Activated CD4-positive, alpha-beta T cell treated with anti-CD3 and anti-CD28 coated beads, Interleukin-2, amount 10 ng/mL, durations not matched to agents 7 days and 5 days (primary cell): Measurements from ENCODE around the gene DBX2. TPM values are rescaled to one million over a fixed set of nuclear protein-coding genes. Genes with fewer than 3 reads are reported as not detected.
"Not testable (repeated sequence)": the region's sequence is repeated elsewhere in the genome, so short reads cannot be mapped to it uniquely, and the experiment has no call there.

Experiments
- CTCF ChIA-PET: fragments of 350-600 bp; sonication (Branson Sonifier 250); formaldehyde crosslinking; loops from one replicate; lab custom pipeline; 2021; ENCODE audit warnings: antibody characterized with exemption; lab: Charles Lee
- POLR2A ChIA-PET: fragments of 350-600 bp; sonication (Branson Sonifier 250); formaldehyde crosslinking; loops from one replicate; lab custom pipeline; 2021; ENCODE audit warnings: antibody characterized with exemption; lab: Charles Lee
- DNase-seq: peaks from one replicate; pipeline ENCODE4 v3.0.0-alpha.2; 2020
- H3K27ac Mint-ChIP-seq: one replicate; pipeline ENCODE4 v1.8.0; 2021; ENCODE audit warnings: mild to moderate bottlenecking, moderate library complexity, mixed read lengths
- H3K27me3 Mint-ChIP-seq: one replicate; pipeline ENCODE4 v1.8.0; 2021; ENCODE audit warnings: mixed read lengths
- H3K36me3 Mint-ChIP-seq: one replicate; pipeline ENCODE4 v1.8.0; 2021; ENCODE audit warnings: low read depth, mixed read lengths
- H3K4me1 Mint-ChIP-seq: one replicate; pipeline ENCODE4 v1.8.0; 2021; ENCODE audit warnings: mixed read lengths
- H3K4me3 Mint-ChIP-seq: one replicate; pipeline ENCODE4 v1.8.0; 2021; ENCODE audit warnings: mild to moderate bottlenecking, moderate library complexity, mixed read lengths
- H3K9me3 Mint-ChIP-seq: one replicate; pipeline ENCODE4 v1.8.0; 2021; ENCODE audit warnings: mixed read lengths
- total RNA-seq, 2 experiments: library from RNA; stranded (reverse); gene quantifications; one replicate each; pipeline ENCODE4 v1.2.3, GENCODE V29; 2021

The DBX2 gene
- total RNA-seq: not detected

GRCh38 chr12:45050751-45051571, at the start of gene DBX2:
Gene DBX2, minus strand, starts transcription at chr12:45051099. Its CDS starts 172 bp downstream, at chr12:45050927.
- no peaks in the 10 kb centered on the region for H3K36me3 Mint-ChIP-seq
- peaks cover 3% of the 10 kb centered on the region for H3K4me1 Mint-ChIP-seq
- CTCF ChIA-PET: interaction anchor here (0.7 kb wide), 1 partner anchor 228 kb away, joined by 4 read pairs; no protein-coding TSS in a partner anchor
- no peak for DNase-seq
- POLR2A ChIA-PET: no interaction called here
- H3K27ac Mint-ChIP-seq: no peak within 1 kb of the TSS
- H3K4me3 Mint-ChIP-seq: no peak within 1 kb of the TSS
- H3K9me3 Mint-ChIP-seq: no peaks in the 10 kb centered on the region
- peaks cover 63% of the 10 kb centered on the region for H3K27me3 Mint-ChIP-seq

DNA sequence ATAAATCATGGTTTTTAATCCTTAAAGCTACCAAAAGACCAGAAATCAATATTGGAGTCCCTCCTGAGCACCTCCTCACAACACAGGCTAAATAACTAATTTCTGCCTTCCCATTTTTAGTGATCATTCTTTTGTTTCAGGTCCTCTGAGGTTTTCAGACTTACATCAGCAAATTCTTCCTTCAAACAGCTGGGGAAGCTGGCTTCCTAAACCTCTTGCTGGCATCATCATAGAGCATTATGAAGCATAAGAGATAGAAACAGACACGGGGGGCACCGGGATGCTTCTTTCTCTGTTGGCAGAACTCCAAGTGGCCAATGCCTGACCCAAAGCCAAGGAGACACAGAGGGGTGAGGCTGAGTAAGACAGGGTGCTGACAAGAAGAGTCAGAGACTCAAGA, 47.9 kb upstream of the DBX2 start:
- Mint-ChIP-seq H3K27me3 (peaks cover 17% of the 10 kb centered on the region), H3K9me3 (no peaks in the 10 kb centered on the region), H3K4me3 (no peak overlapping the region), H3K27ac (no peak overlapping the region), H3K36me3 (no peaks in the 10 kb centered on the region), H3K4me1 (no peaks in the 10 kb centered on the region)
- ChIA-PET CTCF (interaction anchor here (0.6 kb wide), 1 partner anchor 12 kb away, joined by 7 read pairs; no protein-coding TSS in a partner anchor), POLR2A (no interaction called here)
- DNase-seq: no peak

DNA sequence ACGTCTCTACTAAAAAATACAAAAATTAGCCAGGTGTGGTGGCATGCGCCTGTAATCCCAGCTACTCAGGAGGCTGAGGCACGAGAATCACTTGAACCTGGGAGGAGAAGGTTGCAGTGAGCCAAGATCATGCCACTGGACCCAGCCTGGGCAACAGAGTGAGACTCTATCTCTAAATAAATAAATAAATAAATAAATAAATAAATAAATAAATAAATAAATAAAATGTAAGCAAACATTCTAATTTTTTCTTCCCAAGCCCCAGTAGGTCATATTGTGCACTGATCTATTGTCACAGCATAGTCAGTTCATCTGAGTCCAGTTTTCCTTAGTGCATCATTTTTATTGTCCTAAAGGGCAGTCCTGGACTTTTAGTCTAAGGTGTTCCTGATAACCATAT, 44.5 kb upstream of the DBX2 start:
- peaks cover 21% of the 10 kb centered on the region for H3K27me3 Mint-ChIP-seq
- H3K27ac Mint-ChIP-seq, H3K36me3 Mint-ChIP-seq, H3K4me3 Mint-ChIP-seq, H3K4me1 Mint-ChIP-seq, CTCF ChIA-PET, DNase-seq, H3K9me3 Mint-ChIP-seq, POLR2A ChIA-PET: not testable (repeated sequence)

- CTCF ChIA-PET: no interaction called here
Measured at GRCh38 chr12:45093051-45093450, 42.2 kb upstream of the DBX2 start.

GRCh38 chr12:45089411-45090075, 38.6 kb upstream of the DBX2 start:
- Mint-ChIP-seq H3K27ac (no peak overlapping the region), H3K27me3 (peaks cover 21% of the 10 kb centered on the region), H3K36me3 (no peaks in the 10 kb centered on the region), H3K4me3 (no peak overlapping the region), H3K4me1 (no peaks in the 10 kb centered on the region), H3K9me3 (peaks cover 5% of the 10 kb centered on the region)
- DNase-seq: no peak
- ChIA-PET POLR2A (no interaction called here), CTCF (interaction anchor here (0.6 kb wide), 1 partner anchor 1849 kb away, joined by 3 read pairs; no protein-coding TSS in a partner anchor)

More at GRCh38 chr12:45093051-45093450, 42.2 kb upstream of the DBX2 start:
- H3K36me3 Mint-ChIP-seq: no peaks in the 10 kb centered on the region
- peaks cover 25% of the 10 kb centered on the region for H3K27me3 Mint-ChIP-seq
- no peak overlapping the region for H3K27ac Mint-ChIP-seq
- no peaks in the 10 kb centered on the region for H3K4me1 Mint-ChIP-seq
- no peaks in the 10 kb centered on the region for H3K9me3 Mint-ChIP-seq
- POLR2A ChIA-PET: no interaction called here
- no peak for DNase-seq
- no peak overlapping the region for H3K4me3 Mint-ChIP-seq

- no peak for DNase-seq
- H3K9me3 Mint-ChIP-seq: peaks cover 5% of the 10 kb centered on the region
- ChIA-PET CTCF (no interaction called here), POLR2A (no interaction called here)
- H3K36me3 Mint-ChIP-seq: no peaks in the 10 kb centered on the region
- H3K4me1 Mint-ChIP-seq: no peaks in the 10 kb centered on the region
- no peak overlapping the region for H3K27ac Mint-ChIP-seq
- no peak overlapping the region for H3K4me3 Mint-ChIP-seq
- peaks cover 17% of the 10 kb centered on the region for H3K27me3 Mint-ChIP-seq
Measured at GRCh38 chr12:45088608-45089007, 37.7 kb upstream of the DBX2 start.

- H3K9me3 Mint-ChIP-seq, DNase-seq, H3K4me1 Mint-ChIP-seq, H3K36me3 Mint-ChIP-seq, H3K27ac Mint-ChIP-seq, H3K27me3 Mint-ChIP-seq, CTCF ChIA-PET, H3K4me3 Mint-ChIP-seq: not testable (repeated sequence)
- POLR2A ChIA-PET: interaction anchor here (0.6 kb wide), 1 partner anchor 122 kb away, joined by 5 read pairs; no protein-coding TSS in a partner anchor
Measured at GRCh38 chr12:45084248-45084647, 33.3 kb upstream of the DBX2 start.

GRCh38 chr12:45077251-45077650, 26.4 kb upstream of the DBX2 start:
- Mint-ChIP-seq H3K4me1 (no peaks in the 10 kb centered on the region), H3K9me3 (no peaks in the 10 kb centered on the region), H3K27me3 (peaks cover 13% of the 10 kb centered on the region), H3K36me3 (no peaks in the 10 kb centered on the region), H3K27ac (no peak overlapping the region), H3K4me3 (no peak overlapping the region)
- no peak for DNase-seq
- POLR2A ChIA-PET: no interaction called here
- CTCF ChIA-PET: no interaction called here

DNA sequence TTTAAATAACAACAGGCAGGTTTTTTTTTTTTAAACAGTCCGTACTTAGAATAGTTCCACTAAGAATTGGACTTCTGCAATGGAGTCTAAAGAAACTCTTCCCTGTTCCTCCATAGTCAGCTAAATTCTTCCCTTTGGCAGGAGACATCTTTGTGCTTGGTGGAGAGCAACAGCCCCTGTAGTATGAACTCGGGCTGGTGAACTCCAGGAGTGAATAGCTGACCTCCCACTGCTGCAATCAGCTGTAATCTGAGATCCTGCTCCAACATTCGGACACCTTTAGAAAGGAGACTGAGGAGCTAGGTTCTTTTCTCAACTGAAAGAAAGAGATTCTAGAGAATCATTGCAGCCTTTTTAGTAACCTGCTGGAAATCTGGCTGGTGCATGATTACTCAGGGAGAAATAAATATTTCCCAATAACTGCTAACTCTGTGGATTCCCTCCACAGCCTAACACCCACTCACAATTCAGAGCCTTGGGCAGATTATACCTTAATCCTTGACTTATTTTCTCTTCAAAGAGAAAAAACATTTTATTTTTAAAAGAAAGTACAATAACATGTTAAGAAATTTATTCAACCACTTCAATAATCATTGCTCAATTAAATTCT, 25.6 kb upstream of the DBX2 start:
- DNase-seq: no peak
- Mint-ChIP-seq H3K4me1 (no peaks in the 10 kb centered on the region), H3K27ac (no peak overlapping the region), H3K27me3 (peaks cover 13% of the 10 kb centered on the region), H3K36me3 (no peaks in the 10 kb centered on the region), H3K9me3 (no peaks in the 10 kb centered on the region), H3K4me3 (no peak overlapping the region)
- POLR2A ChIA-PET: interaction anchor here (0.5 kb wide), 1 partner anchor 16 kb away, joined by 3 read pairs; no protein-coding TSS in a partner anchor
- CTCF ChIA-PET: no interaction called here

DNA sequence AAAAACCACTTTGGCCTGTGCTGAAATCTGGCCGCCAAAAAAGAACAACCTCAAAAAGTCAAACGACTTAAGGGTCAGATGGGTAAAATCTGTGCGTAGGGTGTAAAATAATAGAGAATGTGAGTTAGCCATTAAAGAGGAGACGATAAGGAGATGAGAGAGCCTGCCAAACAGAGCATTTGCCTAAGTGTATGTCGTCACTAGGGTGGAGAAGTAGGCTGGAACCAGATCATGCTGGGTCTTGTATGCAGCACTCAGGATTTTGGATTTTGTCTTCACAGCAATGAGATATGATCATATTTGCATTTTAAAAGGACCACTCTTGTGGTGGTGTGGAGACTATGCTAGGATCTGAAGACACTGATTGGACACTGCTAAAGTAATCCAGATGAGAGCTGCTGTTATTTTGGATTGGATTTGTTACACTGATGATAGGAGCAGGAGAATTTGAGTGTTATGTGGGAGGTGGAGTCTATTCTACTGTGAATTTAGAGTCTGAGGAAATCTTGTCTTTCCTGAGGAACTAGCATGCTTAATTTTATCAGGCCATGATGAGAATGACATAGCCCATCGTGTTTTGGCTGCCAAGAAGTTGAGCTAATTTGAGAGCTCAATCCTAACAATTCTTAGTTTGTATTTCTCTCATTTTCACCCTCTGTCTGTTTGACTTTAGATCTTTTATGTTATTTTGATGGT, 24.8 kb upstream of the DBX2 start:
- Mint-ChIP-seq H3K27me3 (peaks cover 9% of the 10 kb centered on the region), H3K36me3 (no peaks in the 10 kb centered on the region), H3K4me3 (no peak overlapping the region), H3K27ac (no peak overlapping the region), H3K9me3 (no peaks in the 10 kb centered on the region), H3K4me1 (no peaks in the 10 kb centered on the region)
- DNase-seq: no peak
- ChIA-PET CTCF (no interaction called here), POLR2A (no interaction called here)

GRCh38 chr12:45065125-45065626, 14.3 kb upstream of the DBX2 start:
- no peaks in the 10 kb centered on the region for H3K27me3 Mint-ChIP-seq
- DNase-seq: no peak
- H3K4me1 Mint-ChIP-seq: no peaks in the 10 kb centered on the region
- H3K4me3 Mint-ChIP-seq: no peak overlapping the region
- peaks cover 4% of the 10 kb centered on the region for H3K9me3 Mint-ChIP-seq
- POLR2A ChIA-PET: no interaction called here
- no peaks in the 10 kb centered on the region for H3K36me3 Mint-ChIP-seq
- no peak overlapping the region for H3K27ac Mint-ChIP-seq
- CTCF ChIA-PET: no interaction called here

DNA sequence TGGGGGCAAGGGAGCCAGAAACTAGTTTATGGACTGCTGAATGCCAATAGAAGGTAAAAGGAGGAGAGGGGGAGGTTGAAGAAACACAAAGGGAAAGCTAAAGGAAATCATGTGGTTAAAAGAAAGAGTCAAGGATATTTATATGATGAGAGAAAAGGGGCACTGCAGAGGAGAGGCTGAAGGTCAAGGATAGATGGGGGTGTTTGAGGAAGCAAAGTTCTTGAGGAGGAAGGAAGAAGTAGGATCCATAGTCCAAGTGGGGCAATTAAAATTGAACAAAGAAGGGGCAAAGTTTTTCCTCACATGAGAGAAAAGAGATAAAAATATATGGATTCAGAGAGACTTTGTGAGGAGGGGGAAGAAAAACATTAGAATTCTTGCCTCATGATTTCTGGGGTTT, 10.1 kb upstream of the DBX2 start:
- no peak overlapping the region for H3K4me3 Mint-ChIP-seq
- H3K27me3 Mint-ChIP-seq: peaks cover 7% of the 10 kb centered on the region
- no peak for DNase-seq
- ChIA-PET CTCF (interaction anchor here (0.6 kb wide), 1 partner anchor 64 kb away, joined by 3 read pairs; no protein-coding TSS in a partner anchor), POLR2A (interaction anchor here (0.7 kb wide), 1 partner anchor 16 kb away, joined by 3 read pairs; no protein-coding TSS in a partner anchor)
- no peaks in the 10 kb centered on the region for H3K36me3 Mint-ChIP-seq
- no peak overlapping the region for H3K27ac Mint-ChIP-seq
- no peaks in the 10 kb centered on the region for H3K9me3 Mint-ChIP-seq
- H3K4me1 Mint-ChIP-seq: no peaks in the 10 kb centered on the region
